OCI-LY1 (cell line): ENCODE results near the gene DENND4A.

Experiments used
- H2AFZ ChIP-seq: fragments of 200-600 bp; sonication (generic), shearing (Covaris generic); 2 replicates; pipeline ENCODE4 v1.6.0; 2014; ENCODE audit warnings: antibody characterized with exemption, mild to moderate bottlenecking, low read length
- H3F3A ChIP-seq: fragments of 200-600 bp; sonication (generic), shearing (Covaris generic); 2 replicates; pipeline ENCODE4 v1.6.0; 2014; ENCODE audit warnings: mild to moderate bottlenecking, antibody characterized with exemption, low read length, moderate library complexity; ENCODE audit not compliant: insufficient read depth
- H3K27ac ChIP-seq: fragments of 200-600 bp; sonication (generic); 2 replicates; pipeline ENCODE4 v1.5.1; 2014; ENCODE audit warnings: low read length, mixed run types, mild to moderate bottlenecking, low read depth; ENCODE audit not compliant: poor library complexity, severe bottlenecking
- H3K27me3 ChIP-seq: fragments of 200-600 bp; sonication (generic); 2 replicates; pipeline ENCODE4 v1.6.0; 2014; ENCODE audit warnings: antibody characterized with exemption, mild to moderate bottlenecking, low read length, moderate library complexity; ENCODE audit not compliant: insufficient read depth
- H3K36me3 ChIP-seq: fragments of 200-600 bp; sonication (generic); 2 replicates; pipeline ENCODE4 v1.6.1; 2014; ENCODE audit warnings: mild to moderate bottlenecking, antibody characterized with exemption, low read length, moderate library complexity, mixed read lengths; ENCODE audit not compliant: insufficient read depth
- H3K4me1 ChIP-seq: fragments of 200-600 bp; sonication (generic); 2 replicates; pipeline ENCODE4 v1.5.1; 2014; ENCODE audit warnings: mild to moderate bottlenecking, low read length, moderate library complexity; ENCODE audit not compliant: insufficient read depth, severe bottlenecking
- H3K4me2 ChIP-seq: fragments of 200-600 bp; sonication (generic), shearing (Covaris generic); 2 replicates; pipeline ENCODE4 v1.6.1; 2014; ENCODE audit warnings: low read length
- H3K4me3 ChIP-seq: fragments of 200-600 bp; sonication (generic); 2 replicates; pipeline ENCODE4 v1.5.1; 2014; ENCODE audit warnings: low read length, low read depth, mild to moderate bottlenecking, mixed read lengths; ENCODE audit not compliant: poor library complexity, severe bottlenecking
- H3K79me2 ChIP-seq: fragments of 200-600 bp; shearing (Covaris generic); 2 replicates; pipeline ENCODE4 v1.6.1; 2016; ENCODE audit warnings: mixed run types, low read length, mixed read lengths; ENCODE audit not compliant: insufficient read depth
- H3K9ac ChIP-seq: fragments of 200-600 bp; sonication (generic), shearing (Covaris generic); 2 replicates; pipeline ENCODE4 v1.6.1; 2014; ENCODE audit warnings: mild to moderate bottlenecking, low read length, mixed read lengths
- H3K9me2 ChIP-seq: fragments of 200-600 bp; sonication (generic), shearing (Covaris generic); 2 replicates; pipeline ENCODE4 v1.6.1; 2014; ENCODE audit warnings: low read depth, mild to moderate bottlenecking, low read length, mixed read lengths
- H3K9me3 ChIP-seq: fragments of 200-600 bp; shearing (Covaris generic); 2 replicates; pipeline ENCODE4 v1.6.1; 2014; ENCODE audit warnings: low read length, mixed read lengths
- H4K20me1 ChIP-seq: fragments of 200-600 bp; sonication (generic), shearing (Covaris generic); 2 replicates; pipeline ENCODE4 v1.6.0; 2016; ENCODE audit warnings: mild to moderate bottlenecking, low read length; ENCODE audit not compliant: insufficient read depth
- EZH2 ChIP-seq: fragments of 200-600 bp; sonication (generic), shearing (Covaris generic); IDR thresholded peaks from 2 replicates; pipeline ENCODE4 v1.8.0; 2017; ENCODE audit warnings: borderline replicate concordance, mixed run types, mild to moderate bottlenecking, antibody characterized with exemption, low read length, moderate library complexity, mixed read lengths
- TF ChIP-seq, protein P1 (sequence below): fragments of 200-600 bp; sonication (generic), shearing (Covaris generic); IDR thresholded peaks from 2 replicates; pipeline ENCODE4 v1.5.1; 2017; ENCODE audit warnings: mild to moderate bottlenecking, antibody characterized with exemption, low read length, moderate library complexity, mixed read lengths

DENND4A gene

DNA sequence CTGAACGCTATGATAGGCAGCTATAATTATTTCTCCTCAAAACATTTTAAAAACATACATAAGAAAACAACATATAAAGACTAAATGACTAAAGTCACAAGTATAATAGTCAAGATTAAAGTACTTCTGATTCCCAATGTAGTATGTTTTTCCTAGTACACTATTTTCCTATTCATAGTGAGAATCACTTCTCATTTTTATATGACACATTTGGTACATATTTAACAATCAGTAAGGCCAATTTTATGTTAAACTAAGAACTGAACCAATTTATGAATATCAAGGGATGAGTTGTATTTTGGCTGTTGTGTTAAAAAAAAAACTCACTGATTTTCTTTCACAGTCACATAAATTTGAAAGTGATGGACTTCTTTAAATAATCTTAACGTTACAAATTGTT, 79.7 kb downstream of the DENND4A start:
- Histone ChIP-seq H3K27ac (no peak overlapping the region), H4K20me1 (no peaks in the 10 kb centered on the region), H3K79me2 (no peaks in the 10 kb centered on the region), H3K27me3 (no peaks in the 10 kb centered on the region), H3K9ac (no peak overlapping the region), H3K4me1 (no peaks in the 10 kb centered on the region), H3K4me2 (no peak overlapping the region), H3F3A (no peaks in the 10 kb centered on the region), H3K36me3 (peaks cover 73% of the 10 kb centered on the region), H3K4me3 (no peak overlapping the region), H3K9me2 (no peaks in the 10 kb centered on the region), H3K9me3 (no peaks in the 10 kb centered on the region), H2AFZ (no peak overlapping the region)
- TF ChIP-seq, protein P1, sequence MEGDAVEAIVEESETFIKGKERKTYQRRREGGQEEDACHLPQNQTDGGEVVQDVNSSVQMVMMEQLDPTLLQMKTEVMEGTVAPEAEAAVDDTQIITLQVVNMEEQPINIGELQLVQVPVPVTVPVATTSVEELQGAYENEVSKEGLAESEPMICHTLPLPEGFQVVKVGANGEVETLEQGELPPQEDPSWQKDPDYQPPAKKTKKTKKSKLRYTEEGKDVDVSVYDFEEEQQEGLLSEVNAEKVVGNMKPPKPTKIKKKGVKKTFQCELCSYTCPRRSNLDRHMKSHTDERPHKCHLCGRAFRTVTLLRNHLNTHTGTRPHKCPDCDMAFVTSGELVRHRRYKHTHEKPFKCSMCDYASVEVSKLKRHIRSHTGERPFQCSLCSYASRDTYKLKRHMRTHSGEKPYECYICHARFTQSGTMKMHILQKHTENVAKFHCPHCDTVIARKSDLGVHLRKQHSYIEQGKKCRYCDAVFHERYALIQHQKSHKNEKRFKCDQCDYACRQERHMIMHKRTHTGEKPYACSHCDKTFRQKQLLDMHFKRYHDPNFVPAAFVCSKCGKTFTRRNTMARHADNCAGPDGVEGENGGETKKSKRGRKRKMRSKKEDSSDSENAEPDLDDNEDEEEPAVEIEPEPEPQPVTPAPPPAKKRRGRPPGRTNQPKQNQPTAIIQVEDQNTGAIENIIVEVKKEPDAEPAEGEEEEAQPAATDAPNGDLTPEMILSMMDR, result no peak
- no peak for TF ChIP-seq EZH2

DNA sequence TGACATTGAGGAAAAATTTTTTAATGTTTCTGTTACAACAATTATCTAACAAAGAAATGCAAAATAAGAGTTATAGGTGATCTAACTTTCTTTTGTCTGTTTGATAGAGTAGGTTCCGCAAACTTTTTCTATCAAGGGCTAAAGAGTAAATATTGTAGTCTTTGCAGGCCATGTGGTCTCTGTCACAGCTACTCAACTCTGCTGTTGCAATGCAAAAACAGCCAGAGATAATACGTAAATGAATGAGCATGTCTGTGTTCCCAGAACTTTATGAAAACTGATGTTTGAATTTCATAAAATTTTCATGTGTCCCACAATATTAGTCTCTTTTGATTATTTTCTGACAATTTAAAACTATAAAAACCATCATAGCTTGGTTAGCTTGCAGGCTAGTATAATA, 97.0 kb downstream of the DENND4A start:
- no peaks in the 10 kb centered on the region for H3K27me3 ChIP-seq
- no peak overlapping the region for H2AFZ ChIP-seq
- no peak overlapping the region for H3K4me3 ChIP-seq
- H3K9me3 ChIP-seq, result no peaks in the 10 kb centered on the region
- H3F3A ChIP-seq, result no peaks in the 10 kb centered on the region
- no peaks in the 10 kb centered on the region for H3K9me2 ChIP-seq
- H3K4me2 ChIP-seq, result no peak overlapping the region
- no peaks in the 10 kb centered on the region for H3K4me1 ChIP-seq
- H3K79me2 ChIP-seq, result no peaks in the 10 kb centered on the region
- H4K20me1 ChIP-seq, result no peaks in the 10 kb centered on the region
- peaks cover 61% of the 10 kb centered on the region for H3K36me3 ChIP-seq
- no peak overlapping the region for H3K27ac ChIP-seq
- TF ChIP-seq EZH2, result no peak
- TF ChIP-seq, protein P1, result no peak
- no peak overlapping the region for H3K9ac ChIP-seq

DNA sequence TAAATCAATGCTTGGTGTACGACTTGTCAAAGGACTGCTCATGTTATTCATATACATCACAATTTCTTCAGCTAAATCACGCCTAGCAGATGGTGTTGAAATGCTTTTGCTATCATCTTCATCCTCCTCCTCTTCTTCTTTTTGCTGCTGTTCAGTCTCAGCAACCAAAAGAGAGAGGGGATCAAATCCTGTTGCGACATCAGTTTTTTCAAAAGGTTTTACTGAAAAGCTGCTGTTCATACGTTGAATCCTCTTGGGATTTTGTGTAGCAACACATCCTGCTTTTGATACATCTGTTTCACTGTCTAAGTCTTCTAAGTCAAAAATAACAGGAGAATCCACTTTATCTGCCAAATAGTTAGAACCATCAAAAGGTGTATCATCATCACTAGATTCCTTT, 101.3 kb downstream of the DENND4A start:
- no peaks in the 10 kb centered on the region for H3K79me2 ChIP-seq
- H4K20me1 ChIP-seq, result no peaks in the 10 kb centered on the region
- no peaks in the 10 kb centered on the region for H3K9me3 ChIP-seq
- H3F3A ChIP-seq, result no peaks in the 10 kb centered on the region
- H3K27me3 ChIP-seq, result no peaks in the 10 kb centered on the region
- TF ChIP-seq, protein P1, result no peak
- no peak for TF ChIP-seq EZH2
- no peak overlapping the region for H2AFZ ChIP-seq
- H3K9me2 ChIP-seq, result no peaks in the 10 kb centered on the region
- H3K4me1 ChIP-seq, result no peaks in the 10 kb centered on the region
- H3K36me3 ChIP-seq, result peaks cover 71% of the 10 kb centered on the region
- H3K27ac ChIP-seq, result no peak overlapping the region
- no peak overlapping the region for H3K4me3 ChIP-seq
- H3K4me2 ChIP-seq, result no peak overlapping the region
- no peak overlapping the region for H3K9ac ChIP-seq
